HuH-7 (cell line): Measurements from ENCODE around the gene SPIB.
"Not testable (repeated sequence)": the region's sequence is repeated elsewhere in the genome, so short reads cannot be mapped to it uniquely, and the experiment has no call there.

Source experiments
- DNase-seq: peaks from one replicate; pipeline ENCODE4 v3.0.0; 2011; ENCODE audit warnings: low spot score

SPIB gene

GRCh38 chr19:50418176-50419021 lies at the start of gene SPIB:
Gene SPIB (plus strand): TSS chr19:50418938. CDS start chr19:50418963, 25 bp downstream.
- DNase-seq: no peak

- DNase-seq: no peak
These were observed 46.7 kb upstream of the SPIB start for GRCh38 chr19:50371914-50372475.

GRCh38 chr19:50376166-50377050 lies 42.3 kb upstream of the SPIB start, which contains the start of gene NR1H2:
Gene NR1H2 (plus strand): TSS chr19:50376457. CDS start chr19:50377606, 1,149 bp downstream.
- DNase-seq: peak; percentile 89

DNA sequence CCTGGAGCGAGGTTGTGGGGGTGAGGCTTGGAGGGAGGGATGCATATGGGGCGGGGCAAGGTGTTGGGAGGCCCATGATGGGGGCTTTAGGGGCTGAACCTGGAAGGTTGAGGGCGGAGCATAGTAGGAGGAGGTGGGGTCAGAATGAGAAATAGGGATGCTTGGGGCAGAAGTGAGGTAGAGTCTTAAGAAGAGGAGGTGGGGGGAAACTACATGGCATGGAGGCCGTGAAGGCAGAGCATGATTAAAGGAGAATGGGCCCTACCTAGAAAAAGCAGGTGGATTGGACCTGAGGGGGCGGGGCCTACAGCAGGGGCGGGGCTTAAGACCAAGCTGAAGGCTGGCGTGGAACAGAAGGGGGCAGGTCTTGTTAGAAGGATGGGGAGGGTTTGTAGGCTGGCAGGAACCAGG lies 41.7 kb upstream of the SPIB start:
- DNase-seq: no peak

- no peak for DNase-seq
These were observed 41.2 kb upstream of the SPIB start for GRCh38 chr19:50377517-50377916.

GRCh38 chr19:50378169-50378862 lies 40.4 kb upstream of the SPIB start:
- no peak for DNase-seq

GRCh38 chr19:50378863-50379236 lies 39.9 kb upstream of the SPIB start:
- DNase-seq: no peak

- DNase-seq: no peak
These were observed 39.1 kb upstream of the SPIB start for GRCh38 chr19:50379602-50380001.

DNA sequence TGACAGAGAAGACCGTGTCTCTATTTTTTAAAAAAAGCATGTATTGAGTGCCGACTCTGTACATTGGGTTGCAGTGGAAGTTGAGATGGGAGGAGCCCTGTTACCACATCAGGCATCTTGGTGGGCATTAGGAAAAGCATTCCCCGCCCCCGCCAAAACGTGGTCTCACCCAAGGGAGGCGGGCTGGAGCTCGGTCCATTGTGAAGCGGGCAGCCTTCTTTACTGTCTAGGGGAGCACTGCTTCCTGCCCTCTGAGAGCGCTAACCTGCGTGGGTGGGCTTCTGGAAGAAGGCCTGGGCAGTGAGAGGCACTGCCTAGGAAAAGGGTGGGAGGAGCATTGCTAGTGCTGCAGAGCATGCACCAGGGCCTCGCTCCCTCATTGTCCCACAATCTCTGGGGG lies 38.6 kb upstream of the SPIB start:
- no peak for DNase-seq

DNA sequence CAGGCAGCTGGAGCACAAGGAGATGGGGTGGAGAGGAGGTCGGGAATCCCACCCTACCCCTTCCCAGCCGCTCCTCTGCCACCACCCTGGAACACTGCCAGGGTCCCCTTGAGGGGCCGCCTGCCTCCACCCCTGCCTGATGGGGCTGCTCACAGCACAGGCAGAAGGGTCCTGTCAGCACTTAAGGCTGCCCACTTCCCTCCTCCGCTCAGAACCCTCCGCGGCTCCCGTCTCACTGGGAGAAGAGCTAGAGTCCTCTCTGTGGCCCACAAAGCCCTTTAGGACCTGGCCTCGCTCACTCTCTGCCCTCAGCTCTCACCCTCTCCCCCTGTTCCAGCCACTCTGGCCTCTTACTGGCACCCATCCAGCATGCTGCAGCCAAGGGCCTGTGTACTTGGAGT lies 38.0 kb upstream of the SPIB start:
- DNase-seq: no peak

DNA sequence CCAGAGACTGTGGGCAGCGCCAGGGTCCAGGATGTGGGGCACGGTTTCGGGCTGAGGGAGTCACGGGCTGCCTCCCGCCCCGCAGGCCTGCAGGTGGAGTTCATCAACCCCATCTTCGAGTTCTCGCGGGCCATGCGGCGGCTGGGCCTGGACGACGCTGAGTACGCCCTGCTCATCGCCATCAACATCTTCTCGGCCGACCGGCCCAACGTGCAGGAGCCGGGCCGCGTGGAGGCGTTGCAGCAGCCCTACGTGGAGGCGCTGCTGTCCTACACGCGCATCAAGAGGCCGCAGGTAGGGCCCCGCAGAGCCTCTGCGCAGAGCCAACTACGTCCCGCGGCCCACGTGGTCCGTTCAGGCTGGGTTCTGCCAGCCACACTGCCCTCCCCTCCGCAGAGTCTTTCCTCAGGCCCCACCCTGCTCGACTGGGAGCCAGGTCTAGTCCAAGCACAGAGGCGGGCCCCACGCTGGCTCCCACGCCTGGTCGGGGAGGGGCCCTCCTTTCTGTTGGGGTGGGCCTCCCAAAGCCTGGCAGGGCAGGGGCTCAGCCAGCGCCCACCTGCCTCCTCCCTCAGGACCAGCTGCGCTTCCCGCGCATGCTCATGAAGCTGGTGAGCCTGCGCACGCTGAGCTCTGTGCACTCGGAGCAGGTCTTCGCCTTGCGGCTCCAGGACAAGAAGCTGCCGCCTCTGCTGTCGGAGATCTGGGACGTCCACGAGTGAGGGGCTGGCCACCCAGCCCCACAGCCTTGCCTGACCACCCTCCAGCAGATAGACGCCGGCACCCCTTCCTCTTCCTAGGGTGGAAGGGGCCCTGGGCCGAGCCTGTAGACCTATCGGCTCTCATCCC lies 36.6 kb upstream of the SPIB start:
- no peak for DNase-seq

DNA sequence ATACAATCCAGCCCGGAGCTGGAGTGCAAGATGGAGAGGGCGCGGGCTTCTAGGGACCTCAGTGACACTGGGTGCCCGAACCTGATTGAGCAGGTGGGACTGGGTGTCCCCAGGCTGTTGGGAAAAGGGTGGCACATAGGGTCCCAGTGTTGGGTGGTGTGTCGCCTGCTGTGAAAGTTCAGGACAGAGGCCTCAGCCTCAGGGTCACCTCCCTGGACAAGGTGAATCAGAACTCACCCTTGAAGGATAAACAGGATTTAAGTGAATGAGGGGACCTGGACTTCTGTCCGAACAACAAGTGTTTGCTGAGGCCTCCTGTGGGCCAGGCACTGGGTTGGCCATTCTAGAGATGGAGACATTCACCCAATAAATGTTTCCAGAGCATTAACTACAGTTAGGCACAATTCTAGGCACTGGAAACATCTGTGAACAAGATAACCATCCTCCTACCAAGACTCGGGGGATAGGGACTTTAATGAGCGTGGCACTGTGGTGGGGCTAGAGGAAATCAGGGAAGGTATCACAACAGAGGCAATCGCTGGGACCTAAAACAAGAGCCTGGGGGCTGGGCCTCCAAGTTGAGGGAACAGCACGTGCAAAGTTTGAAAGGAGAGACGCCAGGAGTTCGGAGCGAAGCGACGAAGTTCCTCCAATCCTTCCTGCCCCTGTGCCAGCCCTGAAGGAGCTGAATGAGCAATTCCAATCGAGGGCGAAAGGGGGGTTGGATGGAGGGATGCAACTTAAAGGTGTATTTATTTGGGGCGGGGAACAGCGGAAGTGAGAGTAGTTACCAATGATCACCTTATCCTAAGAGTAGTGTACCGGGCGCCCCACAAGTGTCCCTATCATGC lies 35.5 kb upstream of the SPIB start:
- no peak for DNase-seq

DNA sequence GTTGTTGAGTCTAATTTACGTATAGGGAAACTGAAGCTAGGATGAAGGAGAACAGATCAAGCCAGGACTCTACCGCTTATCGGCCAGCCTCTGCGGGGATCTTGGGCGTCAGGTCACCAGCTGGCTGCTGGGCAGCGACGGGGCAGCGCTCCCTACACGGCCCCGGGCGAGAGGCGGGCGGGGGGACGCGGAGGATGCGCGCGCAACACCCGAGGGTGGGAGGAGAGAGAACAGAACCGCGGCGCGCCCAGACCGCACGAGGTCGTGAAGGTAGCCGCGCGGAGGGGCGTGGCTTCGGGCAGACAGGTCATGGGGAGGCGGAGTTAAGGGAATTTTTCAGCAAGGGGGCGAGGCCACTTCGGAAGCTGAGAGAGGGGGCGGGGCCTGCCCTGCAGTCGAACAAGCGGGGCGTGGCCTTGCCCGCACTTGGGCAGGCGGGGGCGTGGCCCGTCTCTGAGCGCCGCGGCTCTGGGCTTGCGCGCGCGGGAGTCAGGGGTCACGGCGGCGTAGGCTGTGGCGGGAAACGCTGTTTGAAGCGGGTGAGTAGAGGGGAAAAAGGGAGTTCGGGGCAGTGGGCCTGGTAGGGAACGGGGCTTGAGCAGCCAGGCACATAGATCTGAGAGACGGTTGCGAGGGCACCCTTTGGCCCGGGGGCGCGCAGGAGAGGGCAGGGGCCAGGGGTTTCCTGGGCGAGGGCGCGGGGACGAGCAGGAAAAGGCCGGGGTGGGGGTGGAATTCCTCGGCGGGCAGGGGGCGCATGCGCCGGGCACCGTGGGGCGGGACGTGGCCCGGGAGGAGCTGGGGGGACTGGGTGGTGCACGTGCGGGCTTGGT lies 34.7 kb upstream of the SPIB start, which contains the start of gene POLD1:
TSS of gene POLD1 (plus strand) at position 496 of the 833 bp plus-strand sequence. CDS start 14,505 bp downstream, outside the sequence.
- peak; percentile 97 for DNase-seq

DNA sequence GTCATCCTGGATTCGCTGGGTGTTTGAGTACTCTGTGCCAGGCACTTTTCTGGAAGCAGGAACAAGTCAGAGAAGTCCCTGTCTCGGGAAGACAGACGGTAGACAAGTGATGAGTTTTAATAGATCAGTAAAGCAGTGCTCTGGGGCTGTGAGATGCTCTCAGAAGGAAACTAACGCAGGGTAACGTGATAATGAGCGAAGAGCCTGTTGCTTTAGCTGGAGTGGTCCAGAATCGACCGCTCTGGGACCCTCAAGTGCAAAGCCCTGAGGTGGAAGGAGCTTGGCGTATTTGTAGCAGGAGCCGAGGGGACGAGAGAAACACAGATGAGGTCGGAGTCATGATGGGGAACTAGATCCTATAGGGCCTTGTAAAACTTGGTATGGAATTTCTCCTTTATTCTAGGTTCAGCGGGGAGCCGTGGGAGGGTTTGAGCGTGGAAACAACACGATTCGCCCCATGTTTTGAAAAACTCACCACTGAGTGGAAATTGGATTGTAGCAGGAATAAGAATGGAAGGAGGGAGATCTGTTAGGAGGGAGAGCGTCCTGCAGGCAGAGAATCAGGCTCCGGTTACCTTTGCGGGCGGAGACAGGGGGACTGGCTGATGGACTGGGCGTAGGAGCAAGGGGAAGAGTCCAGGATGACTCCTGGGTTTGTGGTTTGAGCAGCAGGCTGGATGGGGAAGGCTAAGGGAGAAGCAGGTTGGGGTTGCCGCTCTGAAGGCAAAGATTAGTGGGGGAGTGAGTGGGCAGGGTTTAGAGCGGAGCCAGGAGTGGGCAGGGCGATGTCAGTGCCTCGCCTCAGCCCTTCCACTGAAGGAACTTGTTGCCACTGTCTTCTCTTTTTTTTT lies 33.8 kb upstream of the SPIB start:
- DNase-seq: no peak

GRCh38 chr19:50387176-50387867 lies 31.4 kb upstream of the SPIB start:
- DNase-seq: no peak

GRCh38 chr19:50387868-50388245 lies 30.9 kb upstream of the SPIB start:
- DNase-seq: no peak

- not testable (repeated sequence) for DNase-seq
These were observed 28.4 kb upstream of the SPIB start for GRCh38 chr19:50390295-50390694.
